Limb (tissue), 2 donors: Measurements from ENCODE around the gene FAM200C.

ENCODE experiments used
- DNase-seq, 2 donors: peaks; one replicate each; pipeline ENCODE4 v3.0.0-alpha.2; 2016; ENCODE audit errors: extremely low spot score in 2 of 2

Gene FAM200C

DNA sequence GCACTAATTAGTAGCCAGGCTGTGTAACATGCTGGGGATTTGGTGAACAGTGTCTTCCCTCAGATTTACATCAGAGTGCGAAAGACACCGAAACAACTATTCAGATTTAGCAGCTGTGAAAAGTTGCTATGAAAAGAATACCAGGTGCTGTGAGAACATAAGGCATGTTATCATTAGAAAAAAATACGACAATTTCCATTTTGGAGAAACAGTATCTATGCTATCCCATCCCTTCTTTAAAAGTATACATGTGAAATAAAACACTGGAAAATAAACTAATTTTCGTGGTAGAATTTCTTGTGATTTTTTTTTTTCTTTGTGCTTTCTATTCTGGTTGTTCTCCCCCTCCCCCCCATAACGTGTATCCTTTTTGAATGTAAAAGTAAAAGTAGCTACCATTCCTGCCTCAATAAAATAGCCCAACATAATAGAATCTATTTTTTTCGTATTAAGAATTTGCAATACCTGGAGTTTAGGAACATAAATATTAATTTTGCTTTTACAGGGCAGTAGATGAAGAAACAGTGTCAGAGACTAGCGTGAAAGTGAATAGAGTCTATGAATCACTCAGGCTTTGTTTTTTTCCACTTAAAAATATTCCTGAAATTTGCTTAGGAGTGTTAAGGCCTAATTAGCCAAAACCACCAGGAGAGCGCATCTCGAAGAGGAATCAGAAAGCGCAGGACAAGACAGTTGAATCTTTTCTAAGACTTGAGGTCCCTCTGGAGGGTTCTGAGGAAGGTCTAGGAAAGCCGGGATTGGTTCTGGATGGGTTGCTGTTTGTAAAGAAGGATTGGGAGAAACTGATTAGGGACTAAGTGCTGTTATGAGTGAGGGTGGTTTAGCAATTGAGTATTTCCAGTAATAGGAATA, 19.8 kb upstream of the FAM200C start:
- DNase-seq = no peak

DNA sequence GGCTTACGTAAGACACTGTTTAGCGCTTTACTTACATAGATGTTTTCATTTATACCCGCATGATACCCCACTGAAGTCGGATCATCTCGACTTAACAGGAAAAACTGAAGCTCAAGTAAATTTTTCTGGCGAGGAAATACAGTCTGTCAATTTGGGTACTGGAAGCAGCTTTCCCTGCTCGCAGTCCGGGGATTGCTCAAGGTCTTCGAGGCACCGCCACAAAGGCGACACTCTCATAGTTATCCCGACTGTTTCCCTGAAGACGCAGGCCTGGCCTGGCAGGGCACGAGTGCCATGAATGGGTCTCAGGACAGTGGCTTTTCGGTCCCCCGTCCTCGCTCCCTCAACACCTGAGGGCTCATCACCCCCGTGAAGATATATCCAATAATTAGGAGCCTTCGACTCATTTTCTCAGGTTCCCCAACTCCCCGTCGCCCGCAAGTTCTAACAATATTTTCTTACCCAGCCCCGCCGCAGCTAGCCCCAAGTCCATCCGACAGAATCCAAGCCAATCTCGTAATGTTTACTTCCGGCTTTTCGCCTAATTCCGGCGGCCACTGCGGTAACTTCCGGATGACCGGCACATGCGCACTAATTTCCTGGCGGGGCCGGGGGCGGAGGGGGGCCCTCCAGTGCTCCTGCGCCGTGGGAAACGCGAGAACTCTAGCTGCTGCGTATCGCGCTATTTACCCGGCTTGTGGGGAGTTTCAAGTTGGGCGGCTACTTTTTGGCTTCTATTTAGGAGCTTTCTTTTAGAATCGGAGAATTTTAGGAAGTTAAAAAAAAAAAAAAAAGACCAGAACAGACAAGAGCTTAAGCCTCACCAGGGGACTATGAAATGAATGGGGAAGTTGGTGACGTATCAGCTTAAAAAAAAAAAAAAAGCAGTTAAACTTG, 19.0 kb upstream of the FAM200C start, which contains the start of gene SLU7:
TSS of gene SLU7 (minus strand) at position 521 of the 897 bp plus-strand sequence. CDS start 3,787 bp downstream, outside the sequence.
- DNase-seq = peak; percentile 96

DNA sequence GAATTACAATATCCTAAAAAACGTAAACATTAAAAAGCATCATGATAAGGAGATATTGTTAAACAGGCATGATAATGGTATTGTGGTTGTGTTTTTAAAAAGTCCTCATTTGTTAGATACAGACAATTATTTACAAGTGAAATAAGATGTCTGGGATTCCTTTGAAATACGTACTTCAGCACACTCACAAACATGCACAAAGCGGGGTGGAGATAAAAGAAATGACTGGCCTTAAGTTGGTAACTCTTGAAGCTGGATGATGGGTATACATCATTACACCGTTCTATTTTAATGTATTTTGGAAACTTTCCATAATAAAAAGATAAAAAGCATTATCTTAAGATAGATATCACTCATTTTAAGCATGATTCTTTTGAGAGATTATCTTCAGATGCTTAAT, 1.0 kb downstream of the FAM200C start:
- DNase-seq = no peak

DNA sequence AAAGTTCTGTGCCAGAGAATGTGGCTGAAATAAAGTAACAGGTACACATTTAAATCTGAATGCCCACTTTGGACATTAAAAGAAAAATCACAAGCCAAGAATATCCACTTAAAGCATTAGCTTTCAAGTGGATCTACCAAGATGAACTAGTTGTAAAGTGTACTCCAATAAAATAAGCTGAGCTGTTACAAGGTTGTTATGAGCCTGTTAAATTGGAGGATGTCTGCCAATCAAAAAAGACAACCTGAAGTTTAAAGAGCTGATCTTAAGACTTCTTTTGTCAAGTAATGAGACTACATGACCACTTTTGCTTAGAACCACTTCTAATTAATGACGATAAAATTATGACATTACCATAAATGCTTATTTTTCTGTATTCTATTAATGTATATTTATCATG, 2.4 kb downstream of the FAM200C start:
- DNase-seq = no peak

DNA sequence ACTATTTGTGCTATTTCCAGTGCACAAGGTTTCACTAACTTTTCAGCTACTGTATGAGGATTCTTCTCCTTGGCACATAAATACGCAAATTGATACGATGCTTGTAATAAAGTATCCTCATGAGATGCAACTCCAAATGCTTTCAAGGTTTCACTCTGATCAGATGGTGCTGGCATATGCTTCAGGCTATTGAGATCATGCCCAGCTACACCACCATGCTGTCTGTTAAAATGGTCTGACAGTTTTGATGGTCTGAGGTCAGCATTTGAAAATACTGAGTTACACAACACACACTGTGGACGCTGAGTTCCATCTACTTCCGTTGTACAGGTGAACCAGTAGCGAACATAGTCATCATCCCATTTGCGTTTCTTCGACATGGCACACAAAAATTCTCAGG, 4.7 kb downstream of the FAM200C start:
- DNase-seq = no peak

DNA sequence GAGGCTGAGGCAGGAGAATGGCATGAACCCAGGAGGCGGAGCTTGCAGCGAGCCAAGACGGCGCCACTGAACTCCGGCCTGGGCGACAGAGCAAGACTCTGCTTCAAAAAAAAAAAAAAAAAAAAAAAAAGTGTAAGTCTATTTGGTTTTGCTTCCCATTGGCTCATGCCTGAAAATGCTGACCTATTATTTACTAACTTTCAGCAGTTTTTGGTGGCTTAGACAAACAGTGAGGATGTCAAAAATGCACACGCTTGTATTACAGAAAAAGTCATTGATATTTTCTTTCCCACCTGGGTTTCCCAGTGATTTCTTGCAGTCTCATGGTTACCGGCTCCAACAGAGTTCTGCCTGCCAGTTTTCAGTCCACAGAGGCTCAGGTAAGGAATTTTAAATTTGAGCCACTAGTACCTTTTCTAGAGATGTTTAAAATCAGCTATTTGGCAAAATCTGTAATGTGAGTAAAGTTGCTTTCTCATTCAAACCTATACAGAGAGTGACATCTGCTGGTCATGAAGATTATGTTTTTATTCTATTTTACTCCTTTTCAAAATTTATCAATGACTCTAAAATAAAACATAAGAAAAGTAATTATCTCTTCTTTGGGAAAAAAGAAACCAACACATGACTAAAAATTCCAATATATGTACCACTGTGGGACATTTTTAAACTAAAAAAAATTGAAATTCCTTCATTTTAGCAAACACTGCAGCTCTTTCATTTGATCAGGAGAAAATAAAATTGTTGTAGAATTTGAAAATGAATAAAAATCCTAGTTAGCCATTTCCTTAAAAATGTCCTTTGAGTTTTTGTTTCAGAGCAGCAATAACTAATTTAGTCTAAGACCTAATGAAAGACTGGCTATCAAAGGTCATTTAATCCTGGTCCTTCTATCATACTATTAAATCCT, 8.8 kb downstream of the FAM200C start:
- peak in 1 of 2 donors; percentile 72 for DNase-seq

DNA sequence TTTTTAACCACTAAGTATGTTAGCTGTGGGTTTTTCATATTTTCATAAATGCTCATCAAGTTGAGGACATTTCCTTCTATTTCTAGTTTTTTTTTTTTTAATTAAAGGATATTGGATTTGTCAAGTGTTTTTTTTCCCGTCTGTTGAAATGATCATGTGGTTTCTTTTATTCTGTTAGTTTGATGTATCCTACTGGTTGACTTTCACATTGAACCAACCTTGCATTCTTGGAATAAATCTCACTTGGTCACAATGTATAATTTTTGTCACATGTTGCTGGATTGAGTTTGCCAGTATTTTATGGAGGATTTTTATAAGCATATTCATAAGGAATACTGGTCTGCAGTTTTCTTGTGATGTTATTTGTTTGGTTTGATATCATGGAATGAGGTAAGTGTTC, 12.4 kb downstream of the FAM200C start:
- no peak for DNase-seq

DNA sequence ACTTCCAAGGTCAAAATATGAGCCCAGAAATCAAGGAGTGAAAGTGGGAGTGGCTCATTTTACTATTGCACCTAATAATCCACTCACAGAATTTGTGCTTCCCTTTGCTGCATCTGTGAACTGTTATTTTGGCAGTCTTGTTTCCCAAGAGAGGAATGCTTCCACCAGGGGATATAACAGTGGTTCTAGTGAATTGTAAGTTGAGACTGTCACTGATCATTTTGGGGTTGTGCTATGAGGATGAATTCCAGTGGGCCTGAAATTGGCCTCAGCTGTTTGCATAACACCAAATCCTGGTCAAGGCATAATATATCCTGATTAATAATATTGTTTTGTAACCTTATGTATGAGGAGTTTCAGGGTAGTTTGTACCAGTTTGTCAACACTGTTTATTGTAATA, 14.4 kb downstream of the FAM200C start:
- DNase-seq = no peak

DNA sequence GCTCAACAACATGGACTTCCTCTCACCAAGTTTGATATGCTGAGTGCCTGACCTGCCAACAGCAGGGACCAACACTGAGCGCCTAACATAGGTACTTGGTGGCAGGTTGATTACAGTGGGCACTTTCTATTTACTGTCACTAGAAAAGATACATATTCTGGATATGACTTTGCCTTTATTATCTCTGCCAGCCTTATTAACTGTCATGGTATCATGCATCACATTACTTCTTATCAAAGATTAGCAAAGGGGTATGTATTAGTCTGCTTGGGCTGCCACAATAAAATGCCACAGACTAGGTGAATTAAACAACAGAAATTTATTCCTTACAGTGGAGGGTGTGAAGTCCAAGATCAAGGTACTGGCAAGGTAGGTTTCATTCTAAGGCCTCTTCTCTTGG, 15.2 kb downstream of the FAM200C start:
- no peak for DNase-seq

DNA sequence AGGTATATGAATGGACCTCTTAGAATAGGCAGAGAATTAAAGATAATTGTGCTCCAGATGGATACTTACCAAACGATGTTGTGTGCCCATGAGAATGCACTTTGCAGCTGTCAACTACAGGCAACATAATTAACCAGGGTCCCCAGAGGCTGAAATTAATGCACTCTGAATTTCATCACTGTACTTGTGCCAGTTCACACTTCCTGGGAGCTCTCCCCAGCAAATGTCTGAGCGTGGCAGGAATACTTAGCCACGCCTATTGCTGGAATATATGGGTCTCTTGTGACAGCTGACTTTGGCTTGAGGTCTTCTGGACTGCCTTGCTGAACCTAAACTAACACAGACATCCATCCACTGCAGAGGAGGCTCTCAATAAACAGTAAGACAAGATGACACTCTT, 17.5 kb downstream of the FAM200C start:
- DNase-seq = no peak

DNA sequence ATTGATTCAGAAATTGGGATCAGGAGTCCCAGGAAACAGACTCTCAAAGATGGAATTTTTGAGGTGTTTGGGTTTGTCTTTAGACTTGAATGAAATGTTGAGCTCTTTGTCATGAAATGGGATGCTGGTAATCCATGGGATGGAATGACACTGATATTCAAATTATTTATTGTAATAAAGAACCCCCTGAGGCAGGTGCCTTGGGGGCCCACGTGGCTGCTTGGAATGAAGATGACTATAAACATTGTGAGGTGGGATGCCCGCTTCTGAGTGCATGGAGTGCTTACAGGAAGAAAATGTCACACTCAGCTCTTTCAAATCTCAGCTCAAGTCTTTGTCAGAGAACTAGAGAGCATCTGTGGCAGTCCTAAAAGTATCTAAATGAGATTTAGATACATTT, 19.8 kb downstream of the FAM200C start:
- no peak for DNase-seq

DNA sequence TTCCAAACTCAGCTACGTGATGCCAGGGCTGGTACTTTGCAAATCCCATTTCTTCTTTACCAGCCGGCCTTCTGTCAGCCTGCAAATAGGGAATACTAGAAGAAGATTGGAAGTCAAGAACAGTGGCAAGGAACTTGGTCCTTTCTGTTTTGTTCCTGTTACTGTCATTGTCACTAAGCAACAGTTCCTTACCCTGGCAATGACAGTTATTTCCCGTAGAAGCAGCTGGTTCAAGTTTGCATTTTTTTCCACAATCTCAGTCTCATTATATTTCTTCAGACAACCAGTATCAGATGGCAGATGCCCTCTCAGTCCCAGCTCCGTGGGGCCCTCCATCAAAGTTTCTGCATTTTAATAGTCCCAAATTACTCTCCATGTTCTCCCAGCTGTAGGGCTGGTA, 20.3 kb downstream of the FAM200C start:
- peak in 1 of 2 donors; percentile 66 for DNase-seq

DNA sequence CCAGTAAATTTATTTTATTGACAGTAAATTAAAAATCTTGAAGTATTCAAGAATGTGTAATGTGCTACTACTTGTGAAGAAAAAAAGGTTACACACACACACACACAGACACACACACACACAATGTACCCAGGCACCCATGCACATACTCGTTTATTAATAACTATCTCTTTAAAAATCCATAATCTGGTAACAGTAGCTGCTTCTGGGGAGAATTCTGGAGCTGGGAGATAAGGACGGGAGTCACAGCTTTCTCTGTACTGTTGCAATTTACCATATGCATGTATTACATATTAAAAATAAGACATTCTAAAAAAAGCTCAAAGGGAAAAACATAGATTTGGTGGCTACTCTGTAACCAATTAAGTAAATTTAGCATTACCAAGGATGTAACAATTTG, 21.5 kb downstream of the FAM200C start:
- no peak for DNase-seq

DNA sequence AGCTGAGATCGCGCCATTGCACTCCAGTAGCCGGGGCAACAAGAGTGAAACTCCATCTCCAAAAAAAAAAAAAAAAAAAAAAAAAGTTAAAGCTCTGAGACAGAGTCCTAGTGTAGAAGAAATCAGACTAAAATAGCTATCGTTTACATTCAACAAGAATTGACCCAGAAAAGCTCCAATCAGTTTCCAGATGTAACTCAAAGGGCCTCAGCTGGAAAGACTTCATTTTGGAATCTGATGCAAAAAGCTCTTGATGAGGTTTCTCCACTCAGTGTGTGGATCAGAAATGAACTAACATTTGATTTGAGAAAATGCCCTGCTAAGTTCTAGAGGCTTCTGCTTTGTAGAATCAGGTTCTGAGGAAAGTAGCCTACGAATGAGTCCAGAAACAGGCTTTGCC, 22.2 kb downstream of the FAM200C start:
- DNase-seq = no peak

DNA sequence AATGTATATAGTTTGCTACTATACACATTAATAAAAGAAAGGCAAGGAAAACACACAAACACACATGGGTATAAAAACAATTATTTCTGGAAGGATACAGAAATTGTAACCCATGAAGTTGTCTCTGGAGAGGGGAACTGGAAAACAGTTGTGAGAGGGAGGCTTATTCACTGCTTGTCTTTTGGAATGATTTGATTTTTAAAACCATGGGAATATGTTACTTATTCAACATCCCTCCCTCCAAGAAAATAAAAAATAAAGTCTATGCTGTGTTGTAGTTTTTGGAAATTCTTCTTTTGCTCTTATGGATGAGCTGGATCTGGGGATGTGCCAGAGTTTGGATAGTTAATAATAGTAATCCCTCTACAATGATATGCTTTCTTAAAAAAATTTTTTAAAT, 23.4 kb downstream of the FAM200C start:
- DNase-seq = no peak

DNA sequence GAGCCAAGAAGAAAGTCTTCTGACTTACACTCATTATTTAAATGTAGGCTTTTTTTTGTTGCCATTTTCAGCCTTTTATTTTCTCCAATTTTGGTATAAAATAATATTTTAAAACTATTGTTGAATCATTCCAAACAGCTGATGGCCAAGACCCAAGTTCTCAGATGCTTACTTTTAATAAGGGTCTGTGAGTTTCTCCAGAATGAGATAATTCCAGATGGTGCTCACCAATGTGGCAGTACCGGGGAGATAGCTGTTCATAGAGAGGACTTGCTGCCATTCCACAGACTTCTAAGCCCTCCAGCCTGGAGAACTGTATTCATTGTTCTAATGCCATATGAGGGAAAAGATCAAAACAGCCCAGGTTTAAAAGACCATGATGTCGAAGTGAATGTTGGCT, 24.2 kb downstream of the FAM200C start:
- DNase-seq = no peak

DNA sequence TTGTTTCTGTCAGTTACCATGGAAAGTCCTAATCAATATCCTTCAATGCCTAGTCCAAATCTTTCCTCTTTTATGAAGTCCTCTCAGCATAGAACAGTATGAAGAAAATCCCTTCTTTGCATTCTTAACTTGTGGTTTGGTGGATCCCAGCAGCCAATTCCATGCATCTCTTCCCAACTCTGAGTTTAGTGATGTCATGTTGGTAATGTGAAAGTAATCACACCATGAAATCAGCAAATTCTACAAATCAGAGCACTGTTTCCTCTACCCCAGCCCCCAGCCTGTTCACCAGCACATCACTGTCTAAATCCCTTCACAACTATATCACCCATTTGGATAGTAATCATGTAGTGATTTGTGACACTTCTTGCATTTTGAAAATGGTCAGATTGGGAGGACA, 24.7 kb downstream of the FAM200C start:
- DNase-seq = no peak

DNA sequence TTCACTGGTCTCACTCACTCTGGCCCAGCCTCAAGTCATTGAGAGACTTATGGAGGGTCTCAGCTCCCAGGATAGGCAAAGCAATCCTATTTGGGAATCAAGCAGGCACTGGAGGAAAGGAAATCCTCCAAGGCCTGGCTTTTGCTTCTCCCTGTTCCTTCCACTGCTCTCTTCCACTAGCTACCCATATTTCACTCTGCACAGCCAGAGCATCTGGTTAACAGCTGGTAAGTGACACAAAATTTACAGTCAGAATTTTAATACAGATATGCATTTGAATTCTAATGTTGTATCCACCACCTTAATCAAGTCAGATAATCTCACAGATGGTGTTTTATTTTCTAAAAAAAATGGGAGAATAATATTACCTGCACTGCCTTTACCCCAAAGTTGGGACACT, 28.6 kb downstream of the FAM200C start:
- DNase-seq = no peak

DNA sequence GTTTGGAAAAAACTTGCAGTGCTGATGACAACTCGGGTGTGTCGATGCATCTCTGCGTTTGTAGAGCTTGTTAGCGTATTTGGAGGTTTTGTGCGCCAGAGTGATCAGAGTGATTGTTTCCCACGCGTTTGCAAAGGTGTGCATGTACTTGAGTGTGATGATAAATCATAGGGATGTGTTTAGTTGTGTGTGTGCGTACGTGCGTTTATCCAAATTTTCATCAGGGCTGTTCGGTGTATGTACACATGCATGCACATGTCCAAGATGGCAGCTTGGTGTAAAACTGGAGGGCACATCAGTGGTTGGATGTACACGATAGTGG, 29.2 kb downstream of the FAM200C start:
- DNase-seq = no peak

DNA sequence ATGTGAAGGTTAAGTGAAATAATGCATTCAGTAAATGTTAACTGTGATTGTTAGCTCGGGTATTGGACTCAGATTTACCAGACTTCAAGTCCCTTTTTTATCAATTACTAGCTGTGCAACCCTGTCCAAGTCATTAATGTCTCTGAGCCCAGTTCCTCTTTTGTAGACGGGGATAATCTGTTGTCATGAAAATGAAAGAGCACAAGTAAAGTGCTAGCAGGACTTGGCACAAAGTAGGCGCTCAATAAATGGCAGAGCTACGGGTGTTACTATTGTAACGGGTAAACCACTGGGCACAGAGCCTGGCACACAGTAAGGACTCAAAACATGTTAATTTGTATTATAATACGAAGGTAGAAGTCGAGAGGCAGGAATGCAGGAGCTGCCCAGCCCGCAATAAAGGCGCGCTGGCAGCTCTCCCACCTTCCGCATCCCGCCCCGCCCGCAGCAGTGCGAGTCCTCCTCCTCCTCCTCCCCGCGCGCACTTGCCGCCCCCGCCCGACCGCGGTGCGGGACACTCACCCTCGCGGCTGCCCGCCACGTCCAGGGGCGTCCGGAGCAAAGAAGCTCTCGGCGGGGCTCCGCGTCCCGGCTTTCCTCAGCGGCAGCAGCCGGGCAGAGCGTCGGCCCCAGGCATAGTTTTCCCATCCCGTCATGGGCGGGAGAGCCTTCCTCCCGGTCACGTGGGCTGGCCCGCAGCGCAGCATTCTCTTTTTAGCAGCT, 29.7 kb downstream of the FAM200C start, which contains the start of gene C1QTNF2:
TSS of gene C1QTNF2 (minus strand) at position 637 of the 723 bp plus-strand sequence. CDS start 15,615 bp downstream, outside the sequence.
- DNase-seq = peak; percentile 76 to 89

DNA sequence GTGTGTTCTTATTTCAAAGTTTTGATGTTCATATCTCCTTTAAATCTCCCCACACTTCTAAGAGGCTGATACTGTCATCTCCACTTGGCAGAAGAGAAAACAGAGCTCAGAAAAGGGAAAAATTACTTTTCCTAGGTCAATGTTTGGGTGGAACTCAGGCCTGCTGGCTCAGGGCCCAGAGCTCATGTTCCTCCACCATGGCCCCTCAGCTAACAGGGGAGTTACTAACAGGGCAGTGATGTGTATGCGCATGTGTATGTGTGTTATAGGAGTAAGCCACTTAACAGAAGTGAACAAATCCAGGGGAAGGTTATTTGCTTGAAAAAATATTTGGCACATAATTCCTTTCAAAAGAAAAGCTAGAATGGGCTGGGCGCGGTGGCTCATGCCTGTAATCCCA, 32.0 kb downstream of the FAM200C start:
- DNase-seq = no peak
